ENCODE data around the gene PPP2R5B.

PPP2R5B gene

DNA sequence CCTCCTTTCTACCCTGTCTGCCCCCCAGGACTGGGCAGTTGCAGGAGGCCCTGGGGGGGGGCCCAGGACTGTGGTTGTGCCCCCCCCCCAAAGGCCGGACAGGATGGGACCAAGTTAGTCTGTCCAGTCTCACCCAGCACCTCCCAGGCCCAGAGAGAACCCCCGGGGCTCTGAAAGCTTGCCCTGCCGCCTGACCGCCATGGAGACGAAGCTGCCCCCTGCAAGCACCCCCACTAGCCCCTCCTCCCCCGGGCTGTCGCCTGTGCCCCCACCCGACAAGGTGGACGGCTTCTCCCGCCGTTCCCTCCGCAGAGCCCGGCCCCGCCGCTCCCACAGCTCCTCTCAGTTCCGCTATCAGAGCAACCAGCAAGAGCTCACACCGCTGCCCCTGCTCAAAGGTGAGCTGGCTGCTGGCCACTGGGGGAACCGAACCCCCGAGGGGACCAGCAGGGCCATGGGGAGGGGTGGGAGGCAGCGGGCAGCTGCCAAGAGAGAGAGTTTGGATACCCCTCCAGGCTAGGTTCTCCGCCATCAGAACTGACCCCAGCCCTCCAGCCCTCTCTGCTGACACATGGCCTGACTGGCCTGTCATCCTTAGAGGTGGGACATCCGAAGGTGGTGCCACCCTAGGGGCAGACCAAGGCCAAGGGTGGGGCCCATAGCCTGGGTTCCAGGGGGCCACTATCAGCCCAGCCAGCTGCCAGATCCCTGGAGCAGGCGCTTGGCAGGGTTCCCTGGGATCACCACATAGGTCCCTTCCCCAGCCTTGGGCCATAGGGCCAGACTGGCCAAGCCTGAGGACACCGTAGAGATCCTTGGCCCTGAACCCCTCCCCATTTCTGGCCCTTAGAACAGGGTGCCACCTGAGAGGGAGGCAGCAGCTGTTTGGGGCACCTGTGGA is 1.3 kb downstream of the PPP2R5B start:
- H3K4me3 ChIP-seq (ENCODE audit: low read depth, low read length): peak overlapping the region; percentile 76; the same call in 1 of the 2 replicates
- no peak for DNase-seq (ENCODE audit: low read depth)
- TF ChIP-seq CTCF (IDR thresholded peaks at IDR 0.05; ENCODE audit: low read depth, low read length, missing control alignments): no peak

- H3K4me3 ChIP-seq (ENCODE audit: low read depth, low read length): no peak overlapping the region
- DNase-seq (ENCODE audit: low read depth): no peak
- TF ChIP-seq CTCF (IDR thresholded peaks at IDR 0.05; ENCODE audit: low read depth, low read length, missing control alignments): no peak
Measured at GRCh38 chr11:64926689-64927088, 2.2 kb downstream of the PPP2R5B start.

DNA sequence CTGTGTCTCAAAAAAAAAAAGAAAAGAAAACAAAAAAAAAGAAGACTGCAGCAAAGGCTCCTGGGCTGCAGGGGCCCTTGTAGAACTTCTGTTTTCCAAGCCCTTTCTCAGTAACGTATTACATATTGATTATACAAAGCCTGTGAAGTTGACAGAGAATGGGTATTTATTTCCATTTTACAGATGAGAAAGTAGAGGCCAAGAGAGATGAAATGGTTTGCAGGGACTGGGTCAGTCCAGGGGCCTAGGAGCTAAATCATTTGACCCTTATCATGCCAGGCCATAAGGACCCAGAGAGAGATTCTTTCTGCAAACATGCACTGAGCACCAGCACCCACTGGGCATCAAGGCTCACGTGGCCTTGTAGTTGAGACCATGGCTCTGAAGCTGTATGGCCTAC is 4.5 kb downstream of the PPP2R5B start:
- TF ChIP-seq CTCF (IDR thresholded peaks at IDR 0.05; ENCODE audit: low read depth, low read length, missing control alignments): no peak
- H3K4me3 ChIP-seq (ENCODE audit: low read depth, low read length): no peak overlapping the region
- DNase-seq (ENCODE audit: low read depth): no peak

GRCh38 chr11:64929625-64930024 is 5.1 kb downstream of the PPP2R5B start:
- H3K4me3 ChIP-seq (ENCODE audit: low read depth, low read length): no peak overlapping the region
- TF ChIP-seq CTCF (IDR thresholded peaks at IDR 0.05; ENCODE audit: low read depth, low read length, missing control alignments): no peak
- DNase-seq (ENCODE audit: low read depth): no peak

- no peak overlapping the region for H3K4me3 ChIP-seq (ENCODE audit: low read depth, low read length)
- no peak for TF ChIP-seq CTCF (IDR thresholded peaks at IDR 0.05; ENCODE audit: low read depth, low read length, missing control alignments)
Measured at GRCh38 chr11:64930340-64930739, 5.9 kb downstream of the PPP2R5B start.

DNA sequence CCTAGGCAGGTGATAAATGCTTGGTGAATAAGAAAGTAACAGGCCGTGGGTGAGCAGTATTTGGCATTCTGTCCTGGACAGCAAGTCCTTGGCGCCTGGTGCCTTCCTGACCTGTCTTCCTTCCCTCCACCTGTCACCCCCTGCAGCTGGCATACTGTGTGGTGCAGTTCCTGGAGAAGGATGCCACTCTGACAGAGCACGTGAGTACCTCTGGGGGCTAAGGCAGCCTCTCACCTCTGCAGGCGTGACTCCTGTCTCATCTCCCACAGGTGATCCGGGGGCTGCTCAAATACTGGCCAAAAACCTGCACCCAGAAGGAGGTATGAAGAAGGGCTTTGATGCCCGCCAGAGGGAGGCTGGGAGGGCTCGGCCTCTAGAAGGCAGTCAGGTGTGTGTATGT is 6.8 kb downstream of the PPP2R5B start:
- no peak for TF ChIP-seq CTCF (IDR thresholded peaks at IDR 0.05; ENCODE audit: low read depth, low read length, missing control alignments)
- H3K4me3 ChIP-seq (ENCODE audit: low read depth, low read length): no peak overlapping the region
- no peak for DNase-seq (ENCODE audit: low read depth)

More at GRCh38 chr11:64930340-64930739, 5.9 kb downstream of the PPP2R5B start:
- no peak for DNase-seq (ENCODE audit: low read depth)

DNA sequence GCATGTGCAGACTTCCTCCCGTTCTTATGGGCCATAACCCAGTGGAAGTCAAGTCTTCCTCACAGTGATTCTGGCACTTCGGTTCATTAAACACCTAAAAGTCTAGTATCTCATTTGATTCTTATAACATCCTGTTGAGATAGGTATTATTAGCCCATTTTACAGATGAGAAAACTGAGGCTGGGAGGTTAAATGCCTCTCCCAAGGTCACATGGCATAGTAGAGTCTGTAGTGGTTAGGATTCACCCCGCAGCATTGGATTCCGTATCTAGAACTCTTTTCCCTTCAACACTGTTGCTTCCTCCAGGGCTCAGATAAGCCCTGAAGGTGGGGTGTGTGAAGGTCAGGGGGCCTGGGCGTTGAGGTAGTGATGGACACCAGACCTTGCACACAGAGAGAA is 7.8 kb downstream of the PPP2R5B start:
- DNase-seq (ENCODE audit: low read depth): no peak
- no peak overlapping the region for H3K4me3 ChIP-seq (ENCODE audit: low read depth, low read length)
- no peak for TF ChIP-seq CTCF (IDR thresholded peaks at IDR 0.05; ENCODE audit: low read depth, low read length, missing control alignments)
